NCI-H1092 (cell line): Measurements from ENCODE around the gene HSF5.
"Not testable (repeated sequence)": the region's sequence is repeated elsewhere in the genome, so short reads cannot be mapped to it uniquely, and the experiment has no call there.

Experiments
- DNase-seq: peaks from one replicate; lab custom pipeline; 2025; lab: John Stamatoyannopoulos, UW

HSF5 gene

GRCh38 chr17:58412961-58413586 lies 75.1 kb downstream of the HSF5 start:
- no peak for DNase-seq

- DNase-seq, result no peak
These were observed 76.0 kb downstream of the HSF5 start for GRCh38 chr17:58412064-58412703.

GRCh38 chr17:58411408-58411894 lies 76.8 kb downstream of the HSF5 start:
- DNase-seq, result no peak

- no peak for DNase-seq
These were observed 77.3 kb downstream of the HSF5 start for GRCh38 chr17:58410714-58411407.

- no peak for DNase-seq
These were observed 78.8 kb downstream of the HSF5 start for GRCh38 chr17:58409432-58409831.

GRCh38 chr17:58403311-58403710 lies 84.9 kb downstream of the HSF5 start:
- DNase-seq, result no peak

GRCh38 chr17:58402679-58403078 lies 85.5 kb downstream of the HSF5 start:
- no peak for DNase-seq

- DNase-seq, result no peak
These were observed 86.2 kb downstream of the HSF5 start for GRCh38 chr17:58402047-58402446.

GRCh38 chr17:58401287-58401686 lies 86.9 kb downstream of the HSF5 start:
- DNase-seq, result no peak

GRCh38 chr17:58400826-58401225 lies 87.4 kb downstream of the HSF5 start:
- DNase-seq, result no peak

GRCh38 chr17:58399974-58400373 lies 88.2 kb downstream of the HSF5 start:
- DNase-seq, result no peak

GRCh38 chr17:58398574-58399266 lies 89.5 kb downstream of the HSF5 start:
- no peak for DNase-seq

GRCh38 chr17:58397421-58397820 lies 90.8 kb downstream of the HSF5 start:
- DNase-seq, result not testable (repeated sequence)

- DNase-seq, result no peak
These were observed 92.0 kb downstream of the HSF5 start for GRCh38 chr17:58396173-58396572.

- no peak for DNase-seq
These were observed 93.5 kb downstream of the HSF5 start for GRCh38 chr17:58394534-58395223.

GRCh38 chr17:58391302-58391984 lies 96.8 kb downstream of the HSF5 start:
- DNase-seq, result peak; percentile 83

GRCh38 chr17:58390884-58391283 lies 97.3 kb downstream of the HSF5 start:
- no peak for DNase-seq

GRCh38 chr17:58388302-58389190 lies 99.7 kb downstream of the HSF5 start:
- no peak for DNase-seq

GRCh38 chr17:58387834-58388233 lies 100.4 kb downstream of the HSF5 start:
- DNase-seq, result no peak

GRCh38 chr17:58386708-58387107 lies 101.5 kb downstream of the HSF5 start:
- no peak for DNase-seq
